ENCODE results near the gene EMC6. TPM values are rescaled to one million over a fixed set of nuclear protein-coding genes. Genes with fewer than 3 reads are reported as not detected.

Gene EMC6
- polyA plus RNA-seq: 81.8 TPM

GRCh38 chr17:3668279-3669084 lies at the start of gene EMC6, which contains the start of gene TAX1BP3:
TSS of gene EMC6 (plus strand) at chr17:3668812. CDS start at chr17:3669147, 335 bp downstream.
TSS of gene TAX1BP3 (minus strand) at chr17:3668578. CDS start at chr17:3668526, 52 bp downstream.
- Mint-ChIP-seq H3K4me1 (peaks cover 17 to 25% (median 19%) of the 10 kb centered on the region in 3 donors), H3K36me3 (no peaks in the 10 kb centered on the region), H3K27ac (peak within 1 kb of the TSS; percentile 92 to 100 (median 96)), H3K4me3 (peak within 1 kb of the TSS; percentile 92 to 100 (median 98)), H3K27me3 (no peaks in the 10 kb centered on the region), H3K9me3 (no peaks in the 10 kb centered on the region)

- Mint-ChIP-seq H3K9me3 (no peaks in the 10 kb centered on the region), H3K27ac (no peak overlapping the region), H3K36me3 (peaks cover 13% of the 10 kb centered on the region)
These were observed 47.4 kb upstream of the EMC6 start for GRCh38 chr17:3621146-3621720.

GRCh38 chr17:3622977-3623594 lies 45.5 kb upstream of the EMC6 start:
- Mint-ChIP-seq H3K4me1 (peaks cover 0 to 6% (median 0%) of the 10 kb centered on the region in 3 donors), H3K4me3 (no peak overlapping the region), H3K27me3 (no peaks in the 10 kb centered on the region), H3K27ac (no peak overlapping the region), H3K36me3 (peaks cover 6% of the 10 kb centered on the region), H3K9me3 (no peaks in the 10 kb centered on the region)

More at GRCh38 chr17:3621146-3621720, 47.4 kb upstream of the EMC6 start:
- Mint-ChIP-seq H3K4me1 (peaks cover 0 to 2% (median 0%) of the 10 kb centered on the region in 3 donors), H3K27me3 (no peaks in the 10 kb centered on the region), H3K4me3 (no peak overlapping the region)

- peaks cover 0 to 6% (median 0%) of the 10 kb centered on the region in 3 donors for H3K4me1 Mint-ChIP-seq
- H3K27ac Mint-ChIP-seq: no peak overlapping the region
- no peaks in the 10 kb centered on the region for H3K27me3 Mint-ChIP-seq
- peaks cover 3% of the 10 kb centered on the region for H3K36me3 Mint-ChIP-seq
- no peak overlapping the region for H3K4me3 Mint-ChIP-seq
- H3K9me3 Mint-ChIP-seq: no peaks in the 10 kb centered on the region
These were observed 41.5 kb upstream of the EMC6 start for GRCh38 chr17:3626831-3627768.

- no peaks in the 10 kb centered on the region for H3K9me3 Mint-ChIP-seq
- no peak overlapping the region for H3K4me3 Mint-ChIP-seq
- no peaks in the 10 kb centered on the region for H3K27me3 Mint-ChIP-seq
- H3K36me3 Mint-ChIP-seq: peaks cover 3% of the 10 kb centered on the region
- no peak overlapping the region for H3K27ac Mint-ChIP-seq
- peaks cover 0 to 6% (median 0%) of the 10 kb centered on the region in 3 donors for H3K4me1 Mint-ChIP-seq
These were observed 40.8 kb upstream of the EMC6 start for GRCh38 chr17:3627769-3628167.

GRCh38 chr17:3630781-3631180 lies 37.8 kb upstream of the EMC6 start:
- H3K4me3 Mint-ChIP-seq: no peak overlapping the region
- H3K4me1 Mint-ChIP-seq: peaks cover 0 to 9% (median 5%) of the 10 kb centered on the region in 3 donors
- no peak overlapping the region for H3K27ac Mint-ChIP-seq
- H3K27me3 Mint-ChIP-seq: no peaks in the 10 kb centered on the region
- H3K9me3 Mint-ChIP-seq: no peaks in the 10 kb centered on the region
- peaks cover 1% of the 10 kb centered on the region for H3K36me3 Mint-ChIP-seq

GRCh38 chr17:3632287-3632686 lies 36.3 kb upstream of the EMC6 start:
- peak overlapping the region in 2 of 4 donors; percentile 18 to 21 for H3K4me3 Mint-ChIP-seq
- no peaks in the 10 kb centered on the region for H3K9me3 Mint-ChIP-seq
- H3K27me3 Mint-ChIP-seq: no peaks in the 10 kb centered on the region
- peaks cover 4 to 10% (median 7%) of the 10 kb centered on the region in 3 donors for H3K4me1 Mint-ChIP-seq
- no peak overlapping the region for H3K27ac Mint-ChIP-seq
- peaks cover 1% of the 10 kb centered on the region for H3K36me3 Mint-ChIP-seq

- Mint-ChIP-seq H3K36me3 (peaks cover 3% of the 10 kb centered on the region), H3K9me3 (no peaks in the 10 kb centered on the region), H3K27ac (peak overlapping the region in 2 of 3 donors; percentile 86 to 97), H3K27me3 (no peaks in the 10 kb centered on the region), H3K4me3 (peak overlapping the region; percentile 96 to 100 (median 97)), H3K4me1 (peaks cover 9 to 16% (median 13%) of the 10 kb centered on the region in 3 donors)
These were observed 33.0 kb upstream of the EMC6 start for GRCh38 chr17:3635474-3636153.

GRCh38 chr17:3636154-3636907 lies 32.3 kb upstream of the EMC6 start, which contains the start of the genes CTNS and SHPK:
TSS of gene CTNS (plus strand) at chr17:3636760. CDS start at chr17:3640207, 3,447 bp downstream.
TSS of gene SHPK (minus strand) at chr17:3636250. CDS start at chr17:3636219, 31 bp downstream.
- Mint-ChIP-seq H3K4me3 (peak within 1 kb of the TSS; percentile 97 to 100 (median 98)), H3K27ac (peak within 1 kb of the TSS; percentile 97 to 100 (median 99)), H3K9me3 (no peaks in the 10 kb centered on the region), H3K4me1 (peaks cover 9 to 16% (median 13%) of the 10 kb centered on the region in 3 donors), H3K27me3 (no peaks in the 10 kb centered on the region), H3K36me3 (peaks cover 3% of the 10 kb centered on the region)

GRCh38 chr17:3636908-3637373 lies 31.7 kb upstream of the EMC6 start:
- Mint-ChIP-seq H3K4me1 (peaks cover 9 to 16% (median 13%) of the 10 kb centered on the region in 3 donors), H3K27ac (peak overlapping the region; percentile 97 to 100 (median 99)), H3K27me3 (no peaks in the 10 kb centered on the region), H3K4me3 (peak overlapping the region; percentile 92 to 100 (median 97)), H3K36me3 (peaks cover 3% of the 10 kb centered on the region), H3K9me3 (no peaks in the 10 kb centered on the region)

GRCh38 chr17:3639981-3640596 lies 28.5 kb upstream of the EMC6 start:
- Mint-ChIP-seq H3K36me3 (peaks cover 3% of the 10 kb centered on the region), H3K9me3 (no peaks in the 10 kb centered on the region), H3K27me3 (no peaks in the 10 kb centered on the region), H3K27ac (peak overlapping the region in 1 of 3 donors; percentile 28), H3K4me3 (peak overlapping the region in 2 of 4 donors; percentile 25 to 80), H3K4me1 (peaks cover 10 to 12% (median 12%) of the 10 kb centered on the region in 3 donors)

GRCh38 chr17:3641014-3641413 lies 27.6 kb upstream of the EMC6 start:
- Mint-ChIP-seq H3K36me3 (peaks cover 3% of the 10 kb centered on the region), H3K4me3 (peak overlapping the region in 1 of 4 donors; percentile 80), H3K9me3 (no peaks in the 10 kb centered on the region), H3K4me1 (peaks cover 19 to 20% (median 19%) of the 10 kb centered on the region in 3 donors), H3K27me3 (no peaks in the 10 kb centered on the region), H3K27ac (peak overlapping the region in 1 of 3 donors; percentile 35)
